GM13977 (cell line): ENCODE results near the gene OR1I1.
"Not testable (repeated sequence)": the region's sequence is repeated elsewhere in the genome, so short reads cannot be mapped to it uniquely, and the experiment has no call there.

Experiments
- DNase-seq: peaks from one replicate; pipeline ENCODE4 v3.0.0; 2012; ENCODE audit warnings: low spot score
- in situ Hi-C: fragments of 300-500 bp; cut with MboI; formaldehyde crosslinking; loops from one replicate; pipeline ENCODE4 v1.12.0; 2022; ENCODE audit warnings: low sequenced_read_pairs, low pct_unique_long_range_greater_than_20kb, mixed read lengths, inconsistent platforms; ENCODE audit not compliant: unreplicated experiment
- TF ChIP-seq, protein P1 (sequence below): IDR thresholded peaks from 2 replicates; pipeline ENCODE4 v1.5.1; 2012; ENCODE audit warnings: mild to moderate bottlenecking, control low read depth; ENCODE audit not compliant: insufficient read depth; ENCODE audit errors: extremely low read depth, missing control alignments

The OR1I1 gene

DNA sequence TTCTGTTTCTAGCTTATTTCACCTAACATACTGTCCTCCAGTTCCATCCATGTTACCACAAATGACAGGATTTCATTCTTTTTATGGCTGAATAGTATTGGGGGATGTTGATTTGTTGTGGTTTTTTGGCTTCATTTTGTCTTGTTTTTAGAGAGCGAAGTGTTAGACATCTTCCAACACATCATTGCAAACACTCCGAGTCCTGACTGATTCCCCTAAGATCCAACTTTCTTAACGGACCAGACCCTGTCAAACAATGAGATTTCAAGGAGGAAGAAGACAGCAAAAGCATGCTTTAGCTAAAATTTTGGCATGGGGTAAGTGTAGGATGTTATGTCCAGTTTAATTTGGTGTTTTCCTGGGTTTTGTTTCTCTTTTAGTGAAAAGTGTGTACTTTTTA lies 36.5 kb upstream of the OR1I1 start:
- no peak for DNase-seq
- in situ Hi-C loops: no loop called here
- TF ChIP-seq, protein P1, sequence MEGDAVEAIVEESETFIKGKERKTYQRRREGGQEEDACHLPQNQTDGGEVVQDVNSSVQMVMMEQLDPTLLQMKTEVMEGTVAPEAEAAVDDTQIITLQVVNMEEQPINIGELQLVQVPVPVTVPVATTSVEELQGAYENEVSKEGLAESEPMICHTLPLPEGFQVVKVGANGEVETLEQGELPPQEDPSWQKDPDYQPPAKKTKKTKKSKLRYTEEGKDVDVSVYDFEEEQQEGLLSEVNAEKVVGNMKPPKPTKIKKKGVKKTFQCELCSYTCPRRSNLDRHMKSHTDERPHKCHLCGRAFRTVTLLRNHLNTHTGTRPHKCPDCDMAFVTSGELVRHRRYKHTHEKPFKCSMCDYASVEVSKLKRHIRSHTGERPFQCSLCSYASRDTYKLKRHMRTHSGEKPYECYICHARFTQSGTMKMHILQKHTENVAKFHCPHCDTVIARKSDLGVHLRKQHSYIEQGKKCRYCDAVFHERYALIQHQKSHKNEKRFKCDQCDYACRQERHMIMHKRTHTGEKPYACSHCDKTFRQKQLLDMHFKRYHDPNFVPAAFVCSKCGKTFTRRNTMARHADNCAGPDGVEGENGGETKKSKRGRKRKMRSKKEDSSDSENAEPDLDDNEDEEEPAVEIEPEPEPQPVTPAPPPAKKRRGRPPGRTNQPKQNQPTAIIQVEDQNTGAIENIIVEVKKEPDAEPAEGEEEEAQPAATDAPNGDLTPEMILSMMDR: no peak

DNA sequence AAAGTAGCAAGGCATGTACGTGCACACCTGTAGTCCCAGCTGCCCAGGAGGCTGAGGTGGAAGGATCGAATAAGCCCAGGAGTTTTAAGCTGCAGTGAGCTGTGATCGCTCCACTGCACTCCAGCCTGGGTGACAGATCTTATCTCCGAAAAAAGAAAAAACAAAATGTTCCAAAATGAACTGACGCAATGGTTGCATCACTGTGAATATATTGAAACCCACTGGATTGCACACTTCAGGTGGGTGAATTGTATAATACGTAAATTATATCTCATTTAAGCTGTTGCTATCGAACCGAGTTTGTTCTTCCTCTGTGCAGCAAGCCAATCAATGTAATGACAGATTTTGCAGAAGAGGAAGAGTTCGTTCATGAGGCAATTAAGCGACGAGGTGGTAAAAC lies 34.3 kb upstream of the OR1I1 start:
- in situ Hi-C loops: no loop called here
- TF ChIP-seq, protein P1: no peak
- no peak for DNase-seq

DNA sequence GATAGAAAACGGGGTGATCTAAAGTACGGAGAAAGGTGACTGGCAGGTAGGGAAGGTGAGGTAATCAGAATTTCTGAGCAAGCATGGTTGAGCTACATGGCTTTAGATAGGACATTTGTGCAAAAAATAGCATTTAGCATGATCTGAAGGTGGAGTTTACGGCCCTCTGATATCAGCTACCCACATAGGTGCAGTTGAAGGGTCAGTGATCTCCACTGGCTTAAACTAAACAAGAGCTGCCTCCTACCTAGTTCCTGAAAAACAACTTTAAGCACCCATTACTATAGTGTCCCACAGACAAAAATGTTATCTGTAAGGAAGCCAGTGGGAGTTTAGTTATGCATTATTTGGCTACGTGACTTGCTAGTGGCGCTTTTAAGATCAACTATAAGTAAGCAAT lies 33.9 kb upstream of the OR1I1 start:
- in situ Hi-C loops: no loop called here
- TF ChIP-seq, protein P1: no peak
- DNase-seq: no peak

DNA sequence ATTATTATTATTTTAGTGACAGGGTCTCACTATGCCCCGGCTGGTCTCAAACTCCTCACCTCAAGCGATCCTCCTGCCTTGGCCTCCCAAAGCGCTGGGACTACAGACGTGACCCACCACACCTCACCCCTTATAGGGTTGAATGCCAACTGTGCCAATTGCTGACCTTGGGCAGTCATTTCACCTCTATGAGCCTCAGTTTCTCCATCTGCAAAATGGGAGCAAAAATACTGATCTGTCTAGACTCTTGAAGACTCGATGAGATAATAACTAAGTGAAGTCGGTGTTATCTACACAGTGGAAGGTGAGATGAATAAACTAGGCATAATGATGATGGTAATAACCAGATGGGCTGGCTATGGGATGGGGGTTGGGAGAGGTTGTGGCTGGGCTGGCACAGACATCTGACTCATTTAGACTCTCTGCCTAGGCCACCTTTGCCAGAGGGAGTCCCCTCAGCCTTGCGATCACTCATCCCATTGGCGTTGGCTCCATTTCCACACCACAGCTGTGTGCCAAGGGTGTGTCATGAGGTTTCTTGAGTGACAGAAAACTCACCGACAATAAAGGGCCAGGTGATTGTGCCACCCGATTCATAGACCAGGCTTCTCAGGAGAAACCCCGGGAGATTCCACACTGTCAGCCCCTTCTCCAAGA lies 33.0 kb upstream of the OR1I1 start, which contains the start of gene CASP14:
Gene CASP14 (plus strand): TSS at position 596 of the 657 bp plus-strand sequence. CDS start 2,772 bp downstream, outside the sequence.
- no peak for DNase-seq
- TF ChIP-seq, protein P1: no peak
- in situ Hi-C loops: no loop called here

DNA sequence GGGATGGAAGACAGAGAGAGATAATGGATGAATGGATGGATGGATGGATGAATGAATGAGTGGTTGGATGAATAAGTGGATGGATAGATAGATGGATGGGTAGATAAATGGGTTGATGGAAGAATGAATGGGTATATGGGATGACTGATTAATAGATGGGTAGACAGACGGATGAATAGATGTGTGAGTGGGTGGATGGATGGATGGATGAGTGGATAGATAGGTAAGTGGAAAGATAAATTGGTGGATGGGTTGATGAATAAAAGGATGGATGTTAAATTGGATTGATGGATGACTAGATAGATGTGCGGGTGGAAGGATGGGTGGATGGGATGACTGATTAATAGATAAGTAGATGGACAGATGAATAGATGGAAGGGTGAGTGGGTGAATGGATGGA lies 31.4 kb upstream of the OR1I1 start:
- TF ChIP-seq, protein P1: no peak
- in situ Hi-C loops: loop anchor here (25.0 kb wide), 1 partner anchor 887 kb away; the partner anchor contains the start of genes CYP4F11 and OR10H4
- DNase-seq: no peak

DNA sequence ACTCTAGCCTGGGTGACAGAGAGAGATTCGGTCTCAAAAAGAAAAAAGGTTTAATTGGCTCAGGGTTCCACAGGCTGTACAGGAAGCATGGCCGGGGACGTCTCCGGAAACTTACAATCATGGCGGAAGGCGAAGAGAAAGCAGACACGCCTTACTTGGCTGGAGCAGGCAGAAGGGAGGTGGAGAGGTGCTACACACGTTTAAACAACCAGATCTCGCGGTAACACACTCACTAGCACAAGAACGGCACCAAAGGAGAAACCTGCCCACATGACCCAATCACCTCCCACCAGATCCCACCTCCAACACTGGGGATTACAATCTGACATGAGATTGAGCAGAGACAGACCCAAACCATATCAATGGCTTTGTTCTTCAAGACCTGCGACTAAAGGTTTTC lies 20.0 kb upstream of the OR1I1 start:
- TF ChIP-seq, protein P1: no peak
- DNase-seq: no peak
- in situ Hi-C loops: loop anchor here (25.0 kb wide), 1 partner anchor 875 kb away; the partner anchor contains the start of genes CYP4F11 and OR10H4

DNA sequence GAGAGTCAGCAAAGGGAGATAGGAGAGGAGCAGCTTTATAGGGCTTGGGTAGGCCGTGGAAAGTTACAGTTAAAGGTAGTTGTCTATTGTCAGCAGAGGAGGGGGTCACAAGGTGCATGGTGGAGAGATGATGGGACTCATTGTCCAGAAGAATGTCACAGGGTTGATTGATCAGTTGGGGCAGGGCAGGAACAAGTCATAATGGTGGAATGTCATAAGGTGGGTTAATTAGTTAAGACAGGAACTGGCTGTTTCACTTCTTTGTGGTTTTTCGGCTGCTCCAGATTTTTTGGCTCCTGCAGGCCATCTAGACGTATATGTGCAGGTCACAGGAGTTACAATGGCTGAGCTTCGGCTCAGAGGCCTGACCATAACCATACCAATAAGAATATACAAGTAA lies 11.6 kb upstream of the OR1I1 start:
- not testable (repeated sequence) for DNase-seq
- in situ Hi-C loops: loop anchor here (25.0 kb wide), 1 partner anchor 867 kb away; the partner anchor contains the start of genes CYP4F11 and OR10H4
